Uterus (tissue), 2 donors: ENCODE data around the gene HIVEP3.

ENCODE experiments used
- CTCF ChIP-seq, 4 experiments: fragments of 200-600 bp in 2 of 4; fragments of 450-650 bp in 2 of 4; sonication (generic) in 2 of 4; IDR thresholded peaks; one replicate each; pipeline ENCODE4 v1.5.1; 2016 to 2019; ENCODE audit warnings: antibody characterized with exemption in 4 of 4, mild to moderate bottlenecking in 2 of 4, moderate library complexity in 1 of 4
- POLR2A ChIP-seq, 2 donors: fragments of 450-650 bp; IDR thresholded peaks; one replicate each; pipeline ENCODE4 v1.6.1; 2016; ENCODE audit warnings: antibody characterized with exemption in 2 of 2, mild to moderate bottlenecking in 1 of 2, moderate library complexity in 1 of 2

- no peak for TF ChIP-seq CTCF (IDR thresholded peaks at IDR 0.05)
- TF ChIP-seq POLR2A (IDR thresholded peaks at IDR 0.05), result no peak
Observed at GRCh38 chr1:41528106-41528505, 390.6 kb downstream of the HIVEP3 start.
